Neural progenitor cell (in vitro differentiated cells): ENCODE data around the gene PIK3CB.

Experiments used
- EZH2 ChIP-seq: fragments of 200-600 bp; sonication (generic); IDR thresholded peaks from 2 replicates; pipeline ENCODE4 v1.6.1; 2017; ENCODE audit warnings: antibody characterized with exemption, mild to moderate bottlenecking, moderate library complexity
- EZH2phosphoT487 ChIP-seq: fragments of 200-600 bp; sonication (generic); IDR thresholded peaks from 2 replicates; pipeline ENCODE4 v1.6.1; 2017; ENCODE audit warnings: antibody characterized with exemption
- TF ChIP-seq, protein P1 (sequence below): fragments of 200-600 bp; sonication (generic); IDR thresholded peaks from 2 replicates; pipeline ENCODE4 v1.5.1; 2017; ENCODE audit warnings: antibody characterized with exemption, mild to moderate bottlenecking

DNA sequence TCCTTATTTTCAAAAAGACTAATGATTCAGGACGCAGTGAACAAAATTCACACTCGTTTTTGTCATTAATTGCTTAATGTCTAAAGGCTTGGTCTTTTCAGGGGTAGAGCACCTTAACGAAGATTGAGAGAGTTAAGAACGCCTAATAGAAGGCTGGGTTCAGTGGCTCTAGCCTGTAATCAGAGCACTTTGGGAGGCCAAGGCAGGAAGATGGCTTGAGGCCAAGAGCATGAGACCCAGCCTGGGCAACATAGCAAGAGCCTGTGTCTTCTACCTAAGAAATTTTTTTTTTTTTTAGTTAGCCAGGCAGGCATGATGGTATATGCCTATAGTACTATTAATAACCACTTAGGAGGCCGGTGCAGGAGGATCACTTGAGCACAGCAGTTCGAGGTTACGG is 7.5 kb downstream of the PIK3CB start:
- TF ChIP-seq, protein P1, sequence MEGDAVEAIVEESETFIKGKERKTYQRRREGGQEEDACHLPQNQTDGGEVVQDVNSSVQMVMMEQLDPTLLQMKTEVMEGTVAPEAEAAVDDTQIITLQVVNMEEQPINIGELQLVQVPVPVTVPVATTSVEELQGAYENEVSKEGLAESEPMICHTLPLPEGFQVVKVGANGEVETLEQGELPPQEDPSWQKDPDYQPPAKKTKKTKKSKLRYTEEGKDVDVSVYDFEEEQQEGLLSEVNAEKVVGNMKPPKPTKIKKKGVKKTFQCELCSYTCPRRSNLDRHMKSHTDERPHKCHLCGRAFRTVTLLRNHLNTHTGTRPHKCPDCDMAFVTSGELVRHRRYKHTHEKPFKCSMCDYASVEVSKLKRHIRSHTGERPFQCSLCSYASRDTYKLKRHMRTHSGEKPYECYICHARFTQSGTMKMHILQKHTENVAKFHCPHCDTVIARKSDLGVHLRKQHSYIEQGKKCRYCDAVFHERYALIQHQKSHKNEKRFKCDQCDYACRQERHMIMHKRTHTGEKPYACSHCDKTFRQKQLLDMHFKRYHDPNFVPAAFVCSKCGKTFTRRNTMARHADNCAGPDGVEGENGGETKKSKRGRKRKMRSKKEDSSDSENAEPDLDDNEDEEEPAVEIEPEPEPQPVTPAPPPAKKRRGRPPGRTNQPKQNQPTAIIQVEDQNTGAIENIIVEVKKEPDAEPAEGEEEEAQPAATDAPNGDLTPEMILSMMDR: no peak
- TF ChIP-seq EZH2 (no peak), EZH2phosphoT487 (no peak)
